Measurements from ENCODE around the gene PRLHR.

GRCh38 chr10:118573512-118573911, 21.9 kb downstream of the PRLHR start:
- TF ChIP-seq MAX (IDR thresholded peaks at IDR 0.05; ENCODE audit: low read depth, low read length) (no peak), CTCF (IDR thresholded peaks at IDR 0.05; ENCODE audit: low read depth, low read length) (no peak), MYC (IDR thresholded peaks at IDR 0.05; ENCODE audit: low read depth, low read length) (no peak), POLR2A (IDR thresholded peaks at IDR 0.05; ENCODE audit: extremely low read depth, insufficient read length) (no peak)

Data from NB4 (cell line).